PC-3 (cell line): ENCODE measurements around the gene GSTM2. TPM values are rescaled to one million over a fixed set of nuclear protein-coding genes. Genes with fewer than 3 reads are reported as not detected.

Source experiments
- ATAC-seq: fragments of 200-7000 bp; cut with Tn5 transposase; 2 replicates; pipeline ENCODE4 v1.9.1; 2020; ENCODE audit warnings: mild to moderate bottlenecking, moderate library complexity
- BruUV-seq: library from RNA; stranded (reverse); fragments of 400-500 nt; replicated peaks from 2 replicates; lab custom pipeline; 2021; lab: Mats Ljungman, UMichigan
- CTCF ChIA-PET: fragments of 300-600 bp; sonication (Branson Sonifier 250); formaldehyde crosslinking; loops from one replicate; lab custom pipeline; 2022; ENCODE audit warnings: antibody characterized with exemption; lab: Charles Lee
- POLR2A ChIA-PET: fragments of 300-600 bp; sonication (Branson Sonifier 250); formaldehyde crosslinking; loops from one replicate; lab custom pipeline; 2022; ENCODE audit warnings: antibody characterized with exemption; ENCODE audit not compliant: unreplicated experiment; lab: Charles Lee
- DNase-seq: peaks from one replicate; pipeline ENCODE4 v3.0.0-alpha.2; 2015
- H2AFZ ChIP-seq: fragments of 300-600 bp; sonication (generic); 2 replicates; pipeline ENCODE4 v1.6.0; 2016; ENCODE audit warnings: antibody characterized with exemption, low read length
- H3F3A ChIP-seq: fragments of 300-600 bp; sonication (generic); one replicate; pipeline ENCODE4 v1.6.0; 2017; ENCODE audit warnings: antibody characterized with exemption, low read length, control low read depth, mild to moderate bottlenecking; ENCODE audit not compliant: unreplicated experiment
- H3K27ac ChIP-seq: fragments of 300-600 bp; sonication (generic); 2 replicates; pipeline ENCODE4 v1.5.1; 2016; ENCODE audit warnings: mild to moderate bottlenecking, low read length
- H3K27me3 ChIP-seq: fragments of 300-600 bp; sonication (generic); 2 replicates; pipeline ENCODE4 v1.6.1; 2016; ENCODE audit warnings: low read length, mixed read lengths
- H3K36me3 ChIP-seq: fragments of 300-600 bp; sonication (generic); 2 replicates; pipeline ENCODE4 v1.6.1; 2016; ENCODE audit warnings: low read depth, mixed run types, low read length, mixed read lengths
- H3K4me1 ChIP-seq: fragments of 300-600 bp; sonication (generic); 2 replicates; pipeline ENCODE4 v1.5.1; 2016; ENCODE audit warnings: low read length; ENCODE audit not compliant: insufficient read depth
- H3K4me2 ChIP-seq: fragments of 300-600 bp; sonication (generic); 2 replicates; pipeline ENCODE4 v1.6.0; 2016; ENCODE audit warnings: low read length
- H3K4me3 ChIP-seq: fragments of 300-600 bp; sonication (generic); 2 replicates; pipeline ENCODE4 v1.5.1; 2016; ENCODE audit warnings: mild to moderate bottlenecking, low read length, mixed read lengths
- H3K79me2 ChIP-seq: fragments of 300-600 bp; sonication (generic); 2 replicates; pipeline ENCODE4 v1.6.1; 2017; ENCODE audit warnings: low read length, mixed read lengths
- H3K9ac ChIP-seq: fragments of 300-600 bp; sonication (generic); 2 replicates; pipeline ENCODE4 v1.6.0; 2016; ENCODE audit warnings: mild to moderate bottlenecking, low read length
- H3K9me2 ChIP-seq: fragments of 300-600 bp; sonication (generic); replicated peaks from 2 replicates; pipeline ENCODE4 v1.6.1; 2016; ENCODE audit warnings: mixed run types, low read length, mixed read lengths
- H3K9me3 ChIP-seq: fragments of 300-600 bp; sonication (generic); 2 replicates; pipeline ENCODE4 v1.6.1; 2016; ENCODE audit warnings: low read length, mixed read lengths
- H4K20me1 ChIP-seq: fragments of 300-600 bp; sonication (generic); 2 replicates; pipeline ENCODE4 v1.6.1; 2016; ENCODE audit warnings: low read length, mixed read lengths
- EZH2 ChIP-seq: fragments of 300-600 bp; sonication (generic); IDR thresholded peaks from one replicate; pipeline ENCODE4 v1.6.1; 2017; ENCODE audit warnings: antibody characterized with exemption, mild to moderate bottlenecking, low read length; ENCODE audit not compliant: unreplicated experiment
- EZH2phosphoT487 ChIP-seq: fragments of 300-600 bp; sonication (generic); IDR thresholded peaks from 2 replicates; pipeline ENCODE4 v1.6.1; 2018; ENCODE audit warnings: mild to moderate bottlenecking, antibody characterized with exemption, low read length, borderline replicate concordance
- intact Hi-C: fragments of 100-400 bp; cut with micrococcal nuclease; formaldehyde crosslinking; loops from 2 replicates; pipeline ENCODE4 v1.9.0; 2023
- total RNA-seq: library from RNA; depleted of rRNA; stranded (reverse); fragments of >200 nt; gene quantifications from 2 replicates; pipeline ENCODE4 v1.2.3, GENCODE V29; 2014
- TF ChIP-seq, protein P1 (sequence below): fragments of 300-600 bp; sonication (generic); conservative IDR thresholded peaks from 2 replicates; pipeline ENCODE4 v1.5.1; 2017; ENCODE audit warnings: antibody characterized with exemption, low read depth, mild to moderate bottlenecking, low read length

The GSTM2 gene
- total RNA-seq, 1 experiment from 2014 or later = 38.6 TPM

GRCh38 chr1:109619576-109620400, 48.1 kb upstream of the GSTM2 start, which contains the start of the genes AMPD2 and GNAT2:
Gene AMPD2 (plus strand): TSS chr1:109619837. CDS start chr1:109621176, 1,339 bp downstream.
Gene GNAT2 (minus strand): TSS chr1:109619616. CDS start chr1:109612870, 6,746 bp downstream.
- TF ChIP-seq, protein P1, sequence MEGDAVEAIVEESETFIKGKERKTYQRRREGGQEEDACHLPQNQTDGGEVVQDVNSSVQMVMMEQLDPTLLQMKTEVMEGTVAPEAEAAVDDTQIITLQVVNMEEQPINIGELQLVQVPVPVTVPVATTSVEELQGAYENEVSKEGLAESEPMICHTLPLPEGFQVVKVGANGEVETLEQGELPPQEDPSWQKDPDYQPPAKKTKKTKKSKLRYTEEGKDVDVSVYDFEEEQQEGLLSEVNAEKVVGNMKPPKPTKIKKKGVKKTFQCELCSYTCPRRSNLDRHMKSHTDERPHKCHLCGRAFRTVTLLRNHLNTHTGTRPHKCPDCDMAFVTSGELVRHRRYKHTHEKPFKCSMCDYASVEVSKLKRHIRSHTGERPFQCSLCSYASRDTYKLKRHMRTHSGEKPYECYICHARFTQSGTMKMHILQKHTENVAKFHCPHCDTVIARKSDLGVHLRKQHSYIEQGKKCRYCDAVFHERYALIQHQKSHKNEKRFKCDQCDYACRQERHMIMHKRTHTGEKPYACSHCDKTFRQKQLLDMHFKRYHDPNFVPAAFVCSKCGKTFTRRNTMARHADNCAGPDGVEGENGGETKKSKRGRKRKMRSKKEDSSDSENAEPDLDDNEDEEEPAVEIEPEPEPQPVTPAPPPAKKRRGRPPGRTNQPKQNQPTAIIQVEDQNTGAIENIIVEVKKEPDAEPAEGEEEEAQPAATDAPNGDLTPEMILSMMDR = no peak
- no peak for TF ChIP-seq EZH2
- no peak for TF ChIP-seq EZH2phosphoT487
- peak within 1 kb of the TSS; percentile 95 for H3K4me3 ChIP-seq
- intact Hi-C loops = loop anchor here (1.0 kb wide), 1 partner anchor 71 kb away; the partner anchor contains the start of gene GNAI3
- H3K36me3 ChIP-seq = no peaks in the 10 kb centered on the region
- peaks cover 9% of the 10 kb centered on the region for H4K20me1 ChIP-seq
- peak within 1 kb of the TSS; percentile 94 for H2AFZ ChIP-seq
- ChIA-PET POLR2A (interaction anchor here (0.5 to 2.0 kb wide), 4 partner anchors 30 to 349 kb away, joined by 4 to 7 read pairs (median 4); partner anchors contain the start of gene GNAI3), CTCF (interaction anchor here (0.6 to 1.5 kb wide), 7 partner anchors 11 to 365 kb away, joined by 3 to 5 read pairs (median 4); partner anchors contain the start of genes AHCYL1 and GNAI3)
- peak within 1 kb of the TSS; percentile 88 for H3K9ac ChIP-seq
- H3K27me3 ChIP-seq = no peaks in the 10 kb centered on the region
- TSS peak; percentile 79 for BruUV-seq
- H3K4me1 ChIP-seq = peaks cover 24% of the 10 kb centered on the region
- DNase-seq = peak; percentile 67
- H3K4me2 ChIP-seq = peak within 1 kb of the TSS; percentile 99
- H3F3A ChIP-seq = no peaks in the 10 kb centered on the region
- peak; percentile 42 for ATAC-seq
- no peaks in the 10 kb centered on the region for H3K9me2 ChIP-seq
- peak within 1 kb of the TSS; percentile 58 for H3K27ac ChIP-seq
- H3K9me3 ChIP-seq = no peaks in the 10 kb centered on the region
- peaks cover 52% of the 10 kb centered on the region for H3K79me2 ChIP-seq

- intact Hi-C loops = loop anchor here (1.0 kb wide), 1 partner anchor 72 kb away; the partner anchor contains the start of gene GNAI3
- TF ChIP-seq EZH2phosphoT487 = no peak
- TF ChIP-seq EZH2 = no peak
- TF ChIP-seq, protein P1 = no peak
- H4K20me1 ChIP-seq = peaks cover 9% of the 10 kb centered on the region
- ATAC-seq (peak; percentile 48), DNase-seq (peak; percentile 40)
- H3K36me3 ChIP-seq = no peaks in the 10 kb centered on the region
- H3K27me3 ChIP-seq = no peaks in the 10 kb centered on the region
- H3K9me3 ChIP-seq = no peaks in the 10 kb centered on the region
- H2AFZ ChIP-seq = peak overlapping the region; percentile 94
- H3F3A ChIP-seq = no peaks in the 10 kb centered on the region
- H3K9me2 ChIP-seq = no peaks in the 10 kb centered on the region
- peak overlapping the region; percentile 58 for H3K27ac ChIP-seq
- POLR2A ChIA-PET = interaction anchor here (0.5 to 2.0 kb wide), 3 partner anchors 29 to 349 kb away, joined by 4 to 7 read pairs (median 5); partner anchors contain the start of gene GNAI3
- H3K4me2 ChIP-seq = peak overlapping the region; percentile 99
- H3K4me3 ChIP-seq = peak overlapping the region; percentile 95
- CTCF ChIA-PET = interaction anchor here (0.8 to 1.5 kb wide), 5 partner anchors 10 to 74 kb away, joined by 3 to 5 read pairs (median 4); partner anchors contain the start of gene GNAI3
- H3K4me1 ChIP-seq = peaks cover 24% of the 10 kb centered on the region
- BruUV-seq = no TSS peak
- H3K79me2 ChIP-seq = peaks cover 52% of the 10 kb centered on the region
- H3K9ac ChIP-seq = peak overlapping the region; percentile 88
Measured at GRCh38 chr1:109620401-109620791, 47.5 kb upstream of the GSTM2 start.
